ENCODE measurements around the gene EIPR1. TPM values are rescaled to one million over a fixed set of nuclear protein-coding genes. Genes with fewer than 3 reads are reported as not detected.
"Not testable (repeated sequence)": the region's sequence is repeated elsewhere in the genome, so short reads cannot be mapped to it uniquely, and the experiment has no call there.

Gene EIPR1
- total and polyA plus RNA-seq, 2 experiments from 2014 or later, result 23.2 to 28.2 TPM

DNA sequence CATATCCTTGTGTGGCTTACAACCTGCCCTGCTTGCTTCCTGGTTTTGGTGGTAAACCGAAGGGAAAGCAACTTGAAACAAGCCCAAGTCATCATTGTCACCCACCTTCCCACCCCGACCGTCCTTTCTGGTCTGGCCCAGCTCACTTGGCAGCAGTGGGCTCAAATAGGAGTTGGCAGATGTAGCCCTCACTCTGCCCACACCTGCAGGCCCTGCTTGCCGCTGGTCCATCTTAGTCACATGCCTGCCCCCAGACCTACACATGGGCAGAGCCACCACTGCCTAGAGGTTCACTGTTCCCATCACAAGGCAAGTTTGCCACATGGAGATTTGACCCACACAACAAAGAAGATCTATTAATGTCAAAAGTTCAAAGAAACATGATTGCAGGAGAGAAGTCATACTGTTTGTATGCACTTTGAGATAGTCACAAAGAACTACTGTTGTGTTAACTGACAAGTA, 9.3 kb downstream of the EIPR1 start:
- DNase-seq (ENCODE audit: low read depth in 1 of 2, low spot score in 1 of 2), result no peak
- no peak overlapping the region for H3K4me3 ChIP-seq

DNA sequence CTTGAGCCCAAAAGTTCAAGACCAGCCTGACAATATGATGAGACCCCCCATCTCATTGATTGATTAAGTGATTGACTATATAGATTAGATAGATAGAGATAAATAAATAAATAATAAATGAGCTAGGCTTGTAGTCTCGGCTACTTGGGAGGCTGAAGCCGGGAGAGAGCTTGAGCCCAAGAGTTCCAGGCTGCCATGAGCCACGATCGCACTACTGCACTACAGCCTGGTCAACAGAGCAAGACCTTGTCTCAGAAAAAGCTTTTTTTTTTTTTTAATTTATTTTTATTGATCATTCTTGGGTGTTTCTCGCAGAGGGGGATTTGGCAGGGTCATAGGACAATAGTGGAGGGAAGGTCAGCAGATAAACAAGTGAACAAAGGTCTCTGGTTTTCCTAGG, 12.4 kb downstream of the EIPR1 start:
- Histone ChIP-seq H3K4me3 (no peak overlapping the region), H3K4me1 (ENCODE audit: low read depth) (no peaks in the 10 kb centered on the region), H3K9me3 (ENCODE audit: low read depth) (no peaks in the 10 kb centered on the region), H3K27me3 (no peaks in the 10 kb centered on the region), H3K36me3 (no peaks in the 10 kb centered on the region), H3K27ac (no peak overlapping the region)
- TF ChIP-seq, protein P1, sequence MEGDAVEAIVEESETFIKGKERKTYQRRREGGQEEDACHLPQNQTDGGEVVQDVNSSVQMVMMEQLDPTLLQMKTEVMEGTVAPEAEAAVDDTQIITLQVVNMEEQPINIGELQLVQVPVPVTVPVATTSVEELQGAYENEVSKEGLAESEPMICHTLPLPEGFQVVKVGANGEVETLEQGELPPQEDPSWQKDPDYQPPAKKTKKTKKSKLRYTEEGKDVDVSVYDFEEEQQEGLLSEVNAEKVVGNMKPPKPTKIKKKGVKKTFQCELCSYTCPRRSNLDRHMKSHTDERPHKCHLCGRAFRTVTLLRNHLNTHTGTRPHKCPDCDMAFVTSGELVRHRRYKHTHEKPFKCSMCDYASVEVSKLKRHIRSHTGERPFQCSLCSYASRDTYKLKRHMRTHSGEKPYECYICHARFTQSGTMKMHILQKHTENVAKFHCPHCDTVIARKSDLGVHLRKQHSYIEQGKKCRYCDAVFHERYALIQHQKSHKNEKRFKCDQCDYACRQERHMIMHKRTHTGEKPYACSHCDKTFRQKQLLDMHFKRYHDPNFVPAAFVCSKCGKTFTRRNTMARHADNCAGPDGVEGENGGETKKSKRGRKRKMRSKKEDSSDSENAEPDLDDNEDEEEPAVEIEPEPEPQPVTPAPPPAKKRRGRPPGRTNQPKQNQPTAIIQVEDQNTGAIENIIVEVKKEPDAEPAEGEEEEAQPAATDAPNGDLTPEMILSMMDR (IDR thresholded peaks at IDR 0.05; ENCODE audit: low read depth, low read length), result no peak
- no peak for DNase-seq (ENCODE audit: low read depth in 1 of 2, low spot score in 1 of 2)

More for the DNA sequence above, 9.3 kb downstream of the EIPR1 start:
- TF ChIP-seq, protein P1 (IDR thresholded peaks at IDR 0.05; ENCODE audit: low read depth, low read length), result no peak
- Histone ChIP-seq H3K27ac (no peak overlapping the region), H3K27me3 (no peaks in the 10 kb centered on the region), H3K9me3 (ENCODE audit: low read depth) (no peaks in the 10 kb centered on the region), H3K4me1 (ENCODE audit: low read depth) (no peaks in the 10 kb centered on the region), H3K36me3 (no peaks in the 10 kb centered on the region)

DNA sequence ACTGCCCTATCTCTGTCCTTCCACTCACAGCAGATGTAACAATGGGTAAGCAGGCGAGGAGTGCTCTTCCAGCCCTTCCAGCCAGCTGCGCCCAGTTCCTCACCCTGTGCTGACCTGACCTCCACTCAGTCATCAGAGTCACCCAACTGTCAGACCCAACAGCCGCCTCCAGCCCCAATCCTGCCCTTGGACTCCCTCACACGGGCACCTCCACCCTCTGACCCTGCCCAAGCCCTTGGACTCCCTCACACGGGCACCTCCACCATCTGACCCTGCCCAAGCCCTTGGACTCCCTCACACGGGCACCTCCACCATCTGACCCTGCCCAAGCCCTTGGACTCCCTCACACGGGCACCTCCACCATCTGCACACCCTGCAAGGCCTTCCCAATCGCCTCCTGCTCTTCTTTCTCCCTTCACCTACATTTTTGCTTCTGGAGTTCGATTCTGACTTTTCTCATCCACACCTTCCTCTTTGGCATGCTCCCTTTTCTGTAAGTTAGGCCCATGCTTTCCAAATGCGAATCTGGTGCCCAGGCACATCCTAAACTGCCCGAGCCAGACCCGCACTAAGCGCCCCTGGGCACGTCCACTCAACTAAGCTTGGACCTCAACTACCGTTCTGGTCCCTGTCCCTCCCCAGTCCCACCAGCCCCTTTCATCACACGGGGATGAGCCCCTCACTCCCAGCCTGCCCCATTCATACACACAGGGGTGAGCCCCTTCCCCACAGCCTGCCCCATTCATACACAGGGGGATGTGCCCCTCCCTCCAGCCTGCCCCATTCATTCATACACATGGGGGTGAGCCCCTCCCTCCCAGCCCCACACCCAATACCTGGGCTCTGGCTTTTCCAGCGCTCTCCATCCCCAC, 15.9 kb downstream of the EIPR1 start:
- DNase-seq (ENCODE audit: low read depth in 1 of 2, low spot score in 1 of 2), result no peak
- Histone ChIP-seq H3K27me3 (no peaks in the 10 kb centered on the region), H3K9me3 (ENCODE audit: low read depth) (no peaks in the 10 kb centered on the region), H3K27ac (no peak overlapping the region), H3K4me3 (no peak overlapping the region), H3K4me1 (ENCODE audit: low read depth) (no peaks in the 10 kb centered on the region), H3K36me3 (no peaks in the 10 kb centered on the region)
- TF ChIP-seq, protein P1 (IDR thresholded peaks at IDR 0.05; ENCODE audit: low read depth, low read length), result no peak

DNA sequence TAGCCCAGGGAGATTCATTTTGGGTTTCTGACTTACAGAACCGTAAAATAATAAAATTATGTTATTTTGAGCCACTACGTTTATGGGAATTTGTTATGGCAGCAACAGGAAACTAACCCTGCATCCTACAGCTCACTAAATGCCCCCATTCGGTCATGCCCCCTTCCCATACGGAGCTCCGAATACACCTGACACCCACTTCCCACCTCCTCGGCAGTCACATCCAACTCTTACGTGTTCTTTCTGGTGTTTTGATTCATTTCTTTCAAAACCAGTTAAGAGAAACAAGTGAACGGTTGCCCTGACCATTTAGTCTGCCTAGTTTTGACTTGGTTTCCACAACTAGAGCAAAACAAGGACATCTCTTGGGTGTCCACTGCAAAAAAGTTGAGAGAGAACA, 19.7 kb downstream of the EIPR1 start:
- Histone ChIP-seq H3K36me3 (no peaks in the 10 kb centered on the region), H3K27me3 (no peaks in the 10 kb centered on the region), H3K4me3 (no peak overlapping the region), H3K27ac (no peak overlapping the region), H3K4me1 (ENCODE audit: low read depth) (no peaks in the 10 kb centered on the region), H3K9me3 (ENCODE audit: low read depth) (no peaks in the 10 kb centered on the region)
- TF ChIP-seq, protein P1 (IDR thresholded peaks at IDR 0.05; ENCODE audit: low read depth, low read length), result no peak
- no peak for DNase-seq (ENCODE audit: low read depth in 1 of 2, low spot score in 1 of 2)

DNA sequence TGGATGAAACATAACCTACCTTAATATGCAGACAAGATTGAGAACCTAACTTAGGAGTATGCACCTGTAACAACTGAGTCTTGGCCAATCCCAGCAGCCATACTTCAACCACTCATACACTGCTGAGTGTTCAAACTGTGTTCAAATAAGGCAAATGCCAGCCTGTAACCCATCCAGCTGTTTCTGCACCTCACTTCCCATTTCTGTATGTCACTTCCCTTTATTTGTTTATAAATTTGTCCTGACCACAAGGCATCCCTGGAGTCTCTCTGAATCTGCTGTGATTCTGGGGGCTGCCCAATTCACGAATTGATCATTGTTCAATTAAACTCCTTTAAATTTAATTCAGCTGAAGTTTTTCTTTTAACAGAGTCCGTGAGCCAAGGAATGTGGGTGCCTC, 20.2 kb downstream of the EIPR1 start:
- not testable (repeated sequence) for H3K4me1 ChIP-seq (ENCODE audit: low read depth); H3K9me3 ChIP-seq (ENCODE audit: low read depth); DNase-seq (ENCODE audit: low read depth in 1 of 2, low spot score in 1 of 2); H3K27ac ChIP-seq; H3K36me3 ChIP-seq; H3K27me3 ChIP-seq; H3K4me3 ChIP-seq

DNA sequence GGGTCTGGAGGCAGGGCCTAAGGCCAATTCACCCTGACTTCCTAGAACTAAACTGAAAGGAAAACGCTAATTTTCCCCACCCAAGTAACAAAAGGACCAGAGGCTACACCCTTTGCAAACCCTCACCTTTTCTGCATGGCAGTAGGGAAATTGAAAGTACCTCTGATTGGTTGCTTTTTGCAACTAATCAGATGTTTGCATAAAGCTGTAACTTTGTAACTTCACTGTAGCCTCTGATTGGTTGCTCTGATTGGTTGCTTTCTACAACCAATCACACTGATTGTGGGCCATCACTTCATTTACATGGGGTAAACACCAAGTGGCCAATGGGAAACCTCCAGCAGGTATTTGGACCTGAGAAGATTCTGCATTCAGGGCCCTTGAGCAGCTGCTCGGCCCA, 20.8 kb downstream of the EIPR1 start:
- no peaks in the 10 kb centered on the region for H3K4me1 ChIP-seq (ENCODE audit: low read depth)
- H3K9me3 ChIP-seq (ENCODE audit: low read depth), result no peaks in the 10 kb centered on the region
- H3K27me3 ChIP-seq, result no peaks in the 10 kb centered on the region
- DNase-seq (ENCODE audit: low read depth in 1 of 2, low spot score in 1 of 2), result no peak
- H3K36me3 ChIP-seq, result no peaks in the 10 kb centered on the region
- no peak overlapping the region for H3K4me3 ChIP-seq
- TF ChIP-seq, protein P1 (IDR thresholded peaks at IDR 0.05; ENCODE audit: low read depth, low read length), result no peak
- H3K27ac ChIP-seq, result no peak overlapping the region

Measured in cardiac muscle cell (in vitro differentiated cells and primary cell).